Stimulated activated CD8-positive, alpha-beta memory T cell treated with anti-CD3 and anti-CD28 coated beads, Interleukin-15, amount 100 ng/mL, for 4 hours (primary cell): ENCODE data around the gene ARIH2.
A peak's percentile ranks its signal among the peaks of the same experiment; 100 is the strongest.

ENCODE experiments used
- DNase-seq, 2 donors: peaks; one replicate each; pipeline ENCODE4 v3.0.0-alpha.2; 2020; ENCODE audit warnings: low read depth in 2 of 2

Gene ARIH2

DNA sequence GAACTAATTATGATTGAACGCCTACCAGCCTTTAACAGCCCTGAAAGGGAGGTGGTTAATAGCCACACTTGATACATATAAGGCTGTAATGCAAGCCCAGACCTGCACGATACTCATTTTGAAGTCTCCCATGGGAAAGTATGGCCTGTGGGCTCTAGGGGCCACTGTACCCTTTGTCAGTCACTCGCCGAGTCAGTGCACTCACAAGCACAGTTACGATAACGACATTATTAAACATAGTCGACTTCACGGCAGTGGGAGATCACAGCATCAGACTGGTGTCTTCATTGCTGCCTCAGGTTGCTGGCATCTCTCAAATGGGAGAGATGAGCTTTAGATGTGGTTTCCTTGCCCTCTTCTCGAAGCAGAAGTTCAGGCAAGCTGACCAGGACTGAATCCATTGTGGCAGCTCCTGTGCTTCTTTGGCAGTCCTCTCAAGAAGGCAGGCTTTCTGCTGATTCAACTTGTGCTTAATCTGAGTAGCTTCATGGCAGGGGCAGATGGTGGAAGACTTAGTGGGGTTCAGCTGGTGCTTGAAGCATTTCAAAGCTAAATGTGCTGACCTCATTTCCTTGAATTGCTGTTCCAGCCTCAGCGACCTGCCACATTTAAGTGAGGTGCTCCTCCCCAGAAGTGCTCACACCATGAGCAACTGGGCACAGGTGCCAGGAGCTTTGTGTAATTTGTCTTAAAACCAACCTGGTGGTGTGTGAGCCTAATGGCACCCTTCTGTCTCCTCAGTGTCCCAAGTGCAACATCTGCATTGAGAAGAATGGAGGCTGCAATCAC is 55.6 kb downstream of the ARIH2 start:
- no peak for DNase-seq

DNA sequence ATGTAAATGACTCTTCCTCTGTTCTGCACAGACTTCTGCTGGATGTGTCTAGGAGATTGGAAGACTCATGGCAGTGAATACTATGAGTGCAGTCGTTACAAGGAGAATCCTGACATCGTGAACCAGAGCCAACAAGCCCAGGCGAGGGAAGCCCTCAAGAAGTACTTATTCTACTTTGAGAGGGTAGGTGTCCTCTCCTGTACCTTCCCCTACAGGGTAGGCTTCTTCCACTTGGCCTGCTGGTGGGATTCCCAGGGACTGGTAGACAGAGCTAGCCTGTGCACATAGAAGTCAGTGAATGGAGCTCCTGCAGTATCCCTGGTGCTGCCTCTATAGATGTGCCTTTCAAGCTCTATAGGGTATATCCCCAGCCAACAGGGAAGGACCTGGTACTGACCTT is 60.8 kb downstream of the ARIH2 start:
- no peak for DNase-seq

DNA sequence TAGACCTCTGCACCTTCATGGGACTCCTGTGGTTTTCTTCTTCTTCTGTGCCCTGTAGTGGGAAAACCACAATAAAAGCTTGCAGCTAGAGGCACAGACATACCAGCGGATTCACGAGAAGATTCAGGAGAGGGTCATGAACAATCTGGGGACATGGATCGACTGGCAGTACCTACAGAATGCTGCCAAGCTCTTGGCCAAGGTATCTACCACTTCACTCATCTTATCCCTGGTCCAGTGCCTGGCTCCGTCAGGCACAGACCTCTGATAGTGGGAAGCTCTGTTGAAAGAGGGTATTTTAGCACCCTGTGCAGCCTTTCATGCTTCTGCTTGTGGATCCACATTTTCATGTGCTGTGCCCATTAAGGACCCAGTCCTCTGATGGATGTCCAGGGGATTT is 61.7 kb downstream of the ARIH2 start:
- DNase-seq, result no peak

- DNase-seq, result no peak
These were observed 63.4 kb downstream of the ARIH2 start for GRCh38 chr3:48982016-48982415.

DNA sequence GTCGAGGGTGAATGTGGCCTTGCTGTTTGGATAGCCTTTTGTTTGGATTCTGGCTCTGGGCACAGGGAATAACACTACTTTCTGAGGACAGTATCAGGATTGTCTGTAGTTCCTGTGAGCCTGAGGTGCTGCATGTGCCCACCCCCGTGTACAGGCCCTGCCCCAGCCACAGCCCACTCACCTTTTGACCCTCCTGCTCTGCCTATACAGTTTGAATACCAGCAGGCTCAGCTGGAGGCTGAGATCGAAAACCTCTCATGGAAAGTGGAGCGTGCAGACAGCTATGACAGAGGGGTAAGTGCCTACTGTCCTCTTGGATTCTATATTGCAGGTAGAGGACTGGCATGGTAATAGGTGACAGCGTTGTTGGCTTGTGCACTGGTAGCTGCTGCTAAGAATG is 64.0 kb downstream of the ARIH2 start:
- DNase-seq, result no peak

DNA sequence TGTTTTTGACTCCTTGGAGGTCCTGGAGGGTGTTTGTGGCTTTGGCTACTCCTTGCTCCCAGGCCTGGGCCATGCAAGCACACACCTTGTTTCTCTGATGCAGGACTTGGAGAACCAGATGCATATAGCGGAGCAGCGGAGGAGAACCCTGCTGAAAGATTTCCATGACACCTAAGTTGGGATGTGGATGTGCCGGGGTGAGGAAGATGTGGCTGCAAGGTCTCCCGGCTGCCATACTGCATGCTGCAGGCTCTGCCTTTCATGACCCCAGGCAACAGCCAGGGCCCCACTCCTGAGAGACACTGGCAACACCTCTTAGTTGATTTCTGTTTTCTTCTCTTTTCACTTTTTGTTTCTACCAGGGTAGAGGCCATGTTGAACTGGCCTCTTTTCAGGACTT is 64.5 kb downstream of the ARIH2 start:
- DNase-seq, result no peak

GRCh38 chr3:48984663-48985062 is 66.0 kb downstream of the ARIH2 start:
- no peak for DNase-seq

GRCh38 chr3:48985831-48986376 is 67.3 kb downstream of the ARIH2 start:
- DNase-seq, result no peak

DNA sequence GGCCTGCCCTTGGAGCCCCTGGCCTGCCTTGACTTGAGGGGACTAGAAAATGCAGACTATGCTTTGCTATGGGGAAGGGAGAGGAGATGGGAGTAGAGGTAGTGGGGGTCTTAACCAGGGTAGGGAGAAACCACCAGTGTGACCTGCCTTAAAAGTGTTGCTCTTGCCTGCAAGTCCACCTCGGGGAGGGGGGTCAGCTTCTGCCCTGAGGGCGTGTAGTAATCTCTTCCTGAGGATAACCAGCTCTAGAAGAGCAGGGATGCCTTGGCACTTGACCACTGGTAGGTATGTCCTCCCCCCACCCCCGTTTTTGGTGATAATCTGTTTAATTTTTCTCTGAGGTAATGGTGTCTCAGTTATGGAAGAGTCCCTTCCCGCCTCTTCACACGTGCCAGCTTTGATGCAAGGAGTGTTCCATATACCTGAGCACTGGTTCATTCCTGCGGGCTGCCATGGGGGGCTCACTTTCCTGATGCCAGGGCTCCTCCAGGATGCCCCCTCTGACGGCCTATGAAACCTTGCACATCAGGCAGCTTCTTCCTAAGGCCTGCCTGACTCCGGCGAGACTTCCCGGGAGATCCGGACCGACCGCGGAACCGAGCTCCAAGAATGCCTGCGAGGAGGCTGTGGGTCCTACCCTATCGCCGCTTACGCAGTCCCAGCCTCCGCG is 70.6 kb downstream of the ARIH2 start:
- DNase-seq, result no peak

DNA sequence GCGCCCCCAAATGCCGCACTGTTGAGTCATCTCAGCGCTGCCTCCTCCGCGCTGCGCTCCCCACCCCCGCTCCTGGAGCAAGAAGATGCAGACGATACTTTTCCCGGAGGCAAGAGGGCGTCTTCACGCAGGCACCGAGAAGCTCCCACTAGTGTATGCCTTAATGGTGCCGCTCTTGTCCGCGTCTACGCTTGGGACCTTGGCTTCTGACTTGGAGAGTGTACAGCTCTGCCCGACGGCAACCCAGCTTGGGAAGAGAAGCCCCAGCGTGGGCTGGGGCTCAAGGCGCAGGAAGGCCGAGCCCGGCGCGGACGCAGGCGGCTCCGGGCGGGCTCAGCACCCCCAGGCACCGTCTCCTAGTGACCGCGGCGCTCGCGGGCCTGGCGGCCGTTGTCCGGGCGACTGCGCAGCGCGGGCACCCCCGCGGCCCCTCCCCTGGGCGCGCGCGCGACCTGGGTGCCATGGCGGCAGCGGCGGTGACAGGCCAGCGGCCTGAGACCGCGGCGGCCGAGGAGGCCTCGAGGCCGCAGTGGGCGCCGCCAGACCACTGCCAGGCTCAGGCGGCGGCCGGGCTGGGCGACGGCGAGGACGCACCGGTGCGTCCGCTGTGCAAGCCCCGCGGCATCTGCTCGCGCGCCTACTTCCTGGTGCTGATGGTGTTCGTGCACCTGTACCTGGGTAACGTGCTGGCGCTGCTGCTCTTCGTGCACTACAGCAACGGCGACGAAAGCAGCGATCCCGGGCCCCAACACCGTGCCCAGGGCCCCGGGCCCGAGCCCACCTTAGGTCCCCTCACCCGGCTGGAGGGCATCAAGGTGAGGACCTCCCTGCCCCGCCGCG is 71.4 kb downstream of the ARIH2 start, which contains the start of gene P4HTM:
Gene P4HTM (plus strand): TSS at position 446 of the 840 bp plus-strand sequence. CDS start 16 bp downstream, at position 462.
- DNase-seq, result peak; percentile 75 to 77

GRCh38 chr3:48990636-48991469 is 72.2 kb downstream of the ARIH2 start:
- DNase-seq, result no peak

DNA sequence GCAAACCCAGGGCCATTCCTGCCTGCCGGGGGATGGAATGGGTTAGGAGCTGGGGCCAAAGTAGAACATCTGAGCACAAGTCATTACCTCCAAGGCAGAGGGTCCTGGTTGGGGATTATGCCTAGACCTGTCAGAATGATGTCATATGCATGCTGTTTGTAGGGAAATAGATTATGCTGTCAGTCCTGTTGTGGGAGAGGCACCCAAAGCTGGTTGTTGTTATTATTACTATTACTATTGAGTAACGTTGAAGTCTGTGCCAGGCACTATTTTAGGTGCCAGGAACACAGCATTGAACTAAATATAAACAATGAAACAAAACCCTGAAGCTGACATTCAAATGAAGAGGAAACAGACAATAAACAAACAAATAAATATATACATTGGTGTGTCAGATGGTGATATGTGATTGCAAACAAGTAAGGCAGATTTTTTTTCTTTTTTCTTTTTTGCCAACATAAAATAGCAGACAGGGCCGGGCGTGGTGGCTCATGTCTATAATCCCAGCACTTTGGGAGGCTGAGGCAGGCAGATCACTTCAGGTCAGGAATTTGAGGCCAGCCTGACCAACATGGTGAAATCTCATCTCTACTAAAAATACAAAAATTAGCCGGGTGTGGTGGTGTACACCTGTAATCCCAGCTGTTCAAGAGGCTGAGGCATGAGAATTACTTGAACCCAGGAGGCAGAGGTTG is 73.4 kb downstream of the ARIH2 start:
- no peak for DNase-seq

DNA sequence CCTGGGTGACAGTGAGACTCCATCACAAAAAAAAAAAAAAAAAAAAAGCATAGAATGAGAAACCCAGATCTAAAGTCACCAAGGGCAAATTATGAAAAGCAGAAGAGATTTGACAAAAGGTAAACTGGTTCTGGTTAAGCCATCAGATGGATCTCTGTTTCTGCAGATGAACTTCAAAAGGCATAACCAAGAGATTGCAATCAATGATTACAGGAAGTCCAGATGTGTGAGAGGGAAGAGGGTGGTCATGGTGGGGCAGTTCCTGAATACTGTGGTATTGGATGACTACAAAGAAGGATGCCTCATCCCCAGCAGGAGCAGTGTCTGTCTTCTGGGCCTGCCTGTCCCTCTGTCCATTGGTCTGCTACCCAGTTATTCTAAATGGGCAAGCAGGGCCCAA is 75.2 kb downstream of the ARIH2 start:
- no peak for DNase-seq

DNA sequence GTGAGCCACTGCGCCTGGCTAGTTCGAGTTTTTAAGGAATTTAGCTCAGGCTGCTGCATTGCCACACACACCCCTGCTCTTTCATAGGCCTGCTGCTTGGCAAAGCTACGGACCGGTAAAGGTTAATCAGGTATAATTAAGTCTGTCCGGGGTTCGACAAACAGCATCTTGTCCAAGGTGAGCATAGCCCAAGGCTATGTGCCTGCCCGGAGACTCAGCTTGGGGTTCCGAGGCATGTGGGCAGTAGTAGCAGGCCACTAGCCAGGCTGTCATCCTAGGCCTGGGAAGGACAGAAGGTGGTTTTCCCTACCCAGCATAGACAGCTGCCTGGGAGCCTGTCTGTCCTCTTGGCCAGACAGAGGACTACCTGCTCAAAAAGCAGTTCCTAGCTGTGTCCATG is 78.0 kb downstream of the ARIH2 start:
- DNase-seq, result no peak

- no peak for DNase-seq
These were observed 78.5 kb downstream of the ARIH2 start for GRCh38 chr3:48997102-48997635.

DNA sequence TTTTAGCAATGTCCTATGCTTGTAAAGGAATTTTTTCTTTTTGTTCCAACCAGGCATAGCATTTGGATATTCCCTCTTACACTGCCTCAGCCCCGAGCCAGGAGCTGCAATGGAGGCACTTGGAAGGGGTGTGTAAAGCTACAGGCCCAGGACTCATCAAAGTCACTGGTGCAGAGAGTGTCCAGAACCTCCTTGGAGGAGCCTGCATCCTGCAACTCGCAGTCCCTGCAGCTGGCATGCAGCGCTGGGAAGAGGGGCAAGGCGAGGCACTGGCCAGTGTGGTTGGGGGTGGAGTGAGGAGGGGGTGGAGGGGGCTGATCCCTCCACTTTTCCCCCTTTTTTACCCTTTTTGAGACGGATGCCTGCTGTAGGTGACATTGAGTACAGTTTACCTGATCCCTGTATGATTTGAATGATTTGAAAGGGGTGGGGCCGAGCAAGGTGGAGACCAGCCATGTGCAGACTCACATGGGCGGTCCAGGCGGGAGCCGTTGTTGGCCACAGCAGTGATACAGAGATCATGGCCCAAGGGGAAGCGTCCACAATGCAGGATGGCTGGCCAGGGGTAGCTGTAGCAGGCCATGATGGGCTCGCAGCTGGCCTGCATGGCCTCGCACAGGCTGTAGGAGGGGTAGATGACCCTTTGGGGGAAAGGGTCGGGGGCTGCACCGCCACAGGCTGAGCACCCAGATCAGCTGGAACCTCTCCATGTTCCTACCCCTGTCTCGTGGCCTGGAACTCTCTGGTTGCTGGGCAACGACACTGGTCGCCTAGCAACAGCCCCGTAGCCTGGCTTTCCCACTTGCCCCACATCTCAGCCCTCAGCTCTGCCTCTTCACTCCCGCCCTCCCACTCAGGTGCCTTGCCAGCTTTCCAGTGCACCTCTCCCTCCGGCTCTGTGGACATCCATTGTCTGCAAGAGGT is 79.3 kb downstream of the ARIH2 start:
- DNase-seq, result no peak

- no peak for DNase-seq
These were observed 80.6 kb downstream of the ARIH2 start for GRCh38 chr3:48999085-48999858.

DNA sequence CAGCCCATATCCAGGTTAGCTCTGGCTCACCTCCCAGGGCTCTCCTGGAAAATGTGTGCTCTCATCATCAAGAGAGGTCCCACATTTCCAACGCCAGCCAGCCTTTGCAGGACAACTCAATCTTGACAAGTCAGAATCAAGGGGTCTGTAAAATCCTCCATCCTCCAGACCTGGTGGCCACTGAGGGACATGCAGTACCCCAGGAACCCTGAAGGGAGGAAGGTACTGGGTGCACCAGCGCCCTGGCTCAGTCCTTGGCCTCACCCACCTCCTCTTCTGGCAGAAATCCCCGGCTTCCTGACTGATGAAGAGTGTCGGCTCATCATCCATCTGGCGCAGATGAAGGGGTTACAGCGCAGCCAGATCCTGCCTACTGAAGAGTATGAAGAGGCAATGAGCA is 82.5 kb downstream of the ARIH2 start:
- no peak for DNase-seq
